8988T (cell line): ENCODE results near the gene POC5.
"Not testable (repeated sequence)": the region's sequence is repeated elsewhere in the genome, so short reads cannot be mapped to it uniquely, and the experiment has no call there.

Source experiments
- DNase-seq: peaks from one replicate; pipeline ENCODE4 v3.0.0; 2011

The POC5 gene

GRCh38 chr5:75695472-75696351 is 21.5 kb downstream of the POC5 start:
- not testable (repeated sequence) for DNase-seq

- DNase-seq: no peak
Measured at GRCh38 chr5:75694781-75695180, 22.5 kb downstream of the POC5 start.

- no peak for DNase-seq
Measured at GRCh38 chr5:75690669-75691068, 26.6 kb downstream of the POC5 start.

- no peak for DNase-seq
Measured at GRCh38 chr5:75686480-75686879, 30.8 kb downstream of the POC5 start.

GRCh38 chr5:75685141-75685540 is 32.1 kb downstream of the POC5 start:
- no peak for DNase-seq

GRCh38 chr5:75681125-75681830 is 36.0 kb downstream of the POC5 start:
- no peak for DNase-seq

- DNase-seq: no peak
Measured at GRCh38 chr5:75678155-75678554, 39.1 kb downstream of the POC5 start.

- no peak for DNase-seq
Measured at GRCh38 chr5:75677607-75678006, 39.6 kb downstream of the POC5 start.

- DNase-seq: no peak
Measured at GRCh38 chr5:75675783-75676182, 41.5 kb downstream of the POC5 start.

- no peak for DNase-seq
Measured at GRCh38 chr5:75672616-75673015, 44.6 kb downstream of the POC5 start.

GRCh38 chr5:75671506-75671905 is 45.7 kb downstream of the POC5 start:
- no peak for DNase-seq

GRCh38 chr5:75670577-75670976 is 46.7 kb downstream of the POC5 start:
- no peak for DNase-seq

- DNase-seq: no peak
Measured at GRCh38 chr5:75668977-75669689, 48.1 kb downstream of the POC5 start.

GRCh38 chr5:75668445-75668844 is 48.8 kb downstream of the POC5 start:
- DNase-seq: no peak

- DNase-seq: no peak
Measured at GRCh38 chr5:75667586-75667985, 49.7 kb downstream of the POC5 start.

- DNase-seq: no peak
Measured at GRCh38 chr5:75666801-75667200, 50.4 kb downstream of the POC5 start.

- DNase-seq: no peak
Measured at GRCh38 chr5:75664979-75665378, 52.3 kb downstream of the POC5 start.

GRCh38 chr5:75663579-75664284 is 53.5 kb downstream of the POC5 start:
- DNase-seq: no peak

GRCh38 chr5:75662061-75662460 is 55.2 kb downstream of the POC5 start:
- no peak for DNase-seq

GRCh38 chr5:75660678-75661465 is 56.4 kb downstream of the POC5 start:
- no peak for DNase-seq

- DNase-seq: no peak
Measured at GRCh38 chr5:75659791-75660450, 57.3 kb downstream of the POC5 start.
